HepG2 (cell line): Measurements from ENCODE around the gene USP5. TPM values are rescaled to one million over a fixed set of nuclear protein-coding genes. Genes with fewer than 3 reads are reported as not detected.

ENCODE experiments used
- ATAC-seq: fragments of 200-7000 bp; cut with Tn5 transposase; 3 replicates; pipeline ENCODE4 v1.9.1; 2020; ENCODE audit warnings: mild to moderate bottlenecking, moderate library complexity
- BruUV-seq: library from RNA; stranded (reverse); fragments of 400-500 nt; replicated peaks from 2 replicates; lab custom pipeline; 2021; lab: Mats Ljungman, UMichigan
- CTCF ChIA-PET: fragments of 300-600 bp; formaldehyde crosslinking; extraction: SDS; loops from one replicate; lab custom pipeline; 2021; ENCODE audit warnings: low total read pairs, inconsistent platforms, low intra/inter-chr PET ratio; lab: Yijun Ruan, JAX
- POLR2A ChIA-PET: fragments of 350-600 bp; sonication (Branson Sonifier 250); formaldehyde crosslinking; loops from one replicate; lab custom pipeline; 2020; ENCODE audit warnings: antibody characterized with exemption, inconsistent platforms; lab: Yijun Ruan, JAX
- DNase-seq: peaks from one replicate; pipeline ENCODE4 v3.0.0-alpha.2; 2015; ENCODE audit warnings: low spot score
- FAIRE-seq: peaks from 3 replicates; lab custom pipeline; 2011; peaks lifted over from hg19 to GRCh38; lab: Jason Lieb, UNC
- H2AFZ ChIP-seq: one replicate; pipeline ENCODE4 v1.6.1; 2011; ENCODE audit warnings: low read length, inconsistent platforms
- H3K27ac ChIP-seq: fragments of 300-600 bp; 3 replicates; pipeline ENCODE4 v1.8.0; 2011; ENCODE audit warnings: mixed run types, mild to moderate bottlenecking, mixed read lengths, low read length, inconsistent platforms; ENCODE audit not compliant: insufficient read depth; ENCODE audit errors: extremely low read length
- H3K27me3 ChIP-seq, 2 experiments: fragments of 200-600 bp in 1 of 2; 2 replicates in 1 of 2; 3 replicates in 1 of 2; pipeline versions ENCODE4 v1.6.0 to v1.8.0; 2011; ENCODE audit warnings: low read length in 2 of 2, mild to moderate bottlenecking in 2 of 2, moderate library complexity in 2 of 2, inconsistent platforms in 1 of 2; ENCODE audit not compliant: insufficient read depth in 2 of 2, control insufficient read depth in 1 of 2
- H3K36me3 ChIP-seq, 2 experiments: fragments of 200-600 bp in 1 of 2; replicated peaks in 1 of 2; 2 replicates in 1 of 2; 3 replicates in 1 of 2; pipeline versions ENCODE4 v1.5.1 to v1.8.0; 2011; ENCODE audit warnings: low read length in 2 of 2, inconsistent platforms in 1 of 2; ENCODE audit not compliant: insufficient read depth in 2 of 2, control insufficient read depth in 1 of 2
- H3K4me1 ChIP-seq: 2 replicates; pipeline ENCODE4 v1.5.1; 2012; ENCODE audit warnings: low read length, inconsistent platforms; ENCODE audit not compliant: insufficient read depth
- H3K4me2 ChIP-seq: 2 replicates; pipeline ENCODE4 v1.6.0; 2011; ENCODE audit warnings: low read depth, low read length, inconsistent platforms
- H3K4me3 ChIP-seq, 3 experiments: fragments of 200-600 bp in 1 of 3; sonication (generic), shearing (Covaris generic) in 1 of 3; replicated peaks in 1 of 3; 2 replicates each; pipeline ENCODE4 v1.5.1; 2011 to 2016; ENCODE audit warnings: low read length in 3 of 3, inconsistent platforms in 2 of 3, low read depth in 2 of 3, mild to moderate bottlenecking in 2 of 3, control low read depth in 1 of 3, mixed read lengths in 1 of 3; ENCODE audit not compliant: insufficient read depth in 1 of 3
- H3K79me2 ChIP-seq: one replicate; pipeline ENCODE4 v1.6.1; 2011; ENCODE audit warnings: low read length, inconsistent platforms; ENCODE audit not compliant: insufficient read depth
- H3K9ac ChIP-seq: 2 replicates; pipeline ENCODE4 v1.6.0; 2011; ENCODE audit warnings: mild to moderate bottlenecking, low read depth, low read length, inconsistent platforms; ENCODE audit not compliant: insufficient read depth
- H3K9me3 ChIP-seq: 2 replicates; pipeline ENCODE4 v1.5.1; 2012; ENCODE audit warnings: mild to moderate bottlenecking, low read length
- H4K20me1 ChIP-seq: 2 replicates; pipeline ENCODE4 v1.6.0; 2011; ENCODE audit warnings: inconsistent platforms, mild to moderate bottlenecking, low read length, moderate library complexity; ENCODE audit not compliant: insufficient read depth
- CHCHD3 ChIP-seq: sonication (generic); formaldehyde crosslinking; IDR thresholded peaks from 2 replicates; pipeline ENCODE4 v1.8.0; 2022; ENCODE audit warnings: mild to moderate bottlenecking, missing genetic modification reagents, moderate library complexity
- DNMT1 ChIP-seq: sonication (generic); formaldehyde crosslinking; IDR thresholded peaks from 2 replicates; pipeline ENCODE4 v1.5.1; 2020; ENCODE audit warnings: mild to moderate bottlenecking, missing genetic modification reagents
- FOXA3 ChIP-seq: IDR thresholded peaks from 2 replicates; pipeline ENCODE4 v1.6.1; 2016; ENCODE audit warnings: missing genetic modification reagents, missing compliant biosample characterization
- JARID2 ChIP-seq: sonication (generic); formaldehyde crosslinking; IDR thresholded peaks from 2 replicates; pipeline ENCODE4 v1.8.1; 2023; ENCODE audit warnings: missing genetic modification reagents, inconsistent platforms; ENCODE audit not compliant: insufficient replicate concordance
- PAX8 ChIP-seq: sonication (generic); formaldehyde crosslinking; IDR thresholded peaks from 2 replicates; pipeline ENCODE4 v1.8.0; 2022; ENCODE audit warnings: mild to moderate bottlenecking, missing genetic modification reagents, borderline replicate concordance
- SNAPC5 ChIP-seq: sonication (generic); formaldehyde crosslinking; IDR thresholded peaks from 2 replicates; pipeline ENCODE4 v1.8.1; 2023; ENCODE audit warnings: mild to moderate bottlenecking, missing genetic modification reagents, borderline replicate concordance
- SSRP1 ChIP-seq: IDR thresholded peaks from 2 replicates; pipeline ENCODE4 v1.6.1; 2016; ENCODE audit warnings: control low read depth
- STAT5B ChIP-seq: sonication (generic); formaldehyde crosslinking; IDR thresholded peaks from 2 replicates; pipeline ENCODE4 v1.4.0; 2020; ENCODE audit warnings: missing genetic modification reagents
- YEATS2 ChIP-seq: sonication (generic); formaldehyde crosslinking; IDR thresholded peaks from 2 replicates; pipeline ENCODE4 v1.4.0; 2020; ENCODE audit warnings: missing genetic modification reagents, borderline replicate concordance
- ZNF264 ChIP-seq: sonication (generic); formaldehyde crosslinking; IDR thresholded peaks from 2 replicates; pipeline ENCODE4 v1.4.0; 2020; ENCODE audit warnings: missing genetic modification reagents
- ZNF484 ChIP-seq: sonication (generic); formaldehyde crosslinking; IDR thresholded peaks from 2 replicates; pipeline ENCODE4 v1.5.1; 2020; ENCODE audit warnings: mild to moderate bottlenecking, low read depth, missing genetic modification reagents, borderline replicate concordance
- ZNF883 ChIP-seq: sonication (generic); formaldehyde crosslinking; IDR thresholded peaks from 2 replicates; pipeline ENCODE4 v1.5.1; 2020; ENCODE audit warnings: mild to moderate bottlenecking, missing genetic modification reagents; ENCODE audit errors: not compliant biosample characterization
- WGBS: methylation state at CpG from one replicate; pipeline ENCODE4 v1.1.6; 2017; ENCODE audit warnings: low lambda C conversion rate; 5-methylcytosine and 5-hydroxymethylcytosine counted together
- in situ Hi-C: cut with HindIII; loops from 2 replicates; pipeline ENCODE4 v1.10.0; 2017; ENCODE audit warnings: low pct_unique_long_range_greater_than_20kb; ENCODE audit not compliant: extremely low pct_ligation_motif_present
- intact Hi-C: fragments of 100-400 bp; cut with micrococcal nuclease; formaldehyde crosslinking; loops from one replicate; pipeline ENCODE4 v1.10.0; 2022; ENCODE audit not compliant: unreplicated experiment
- polyA plus RNA-seq, 8 experiments: library from polyadenylated mRNA; depleted of rRNA in 3 of 8; stranded (reverse) in 7 of 8; unstranded in 1 of 8; fragments of >200 nt; fragmentation: Illumina TruSeq in 4 of 8; extraction: Trizol in 4 of 8; gene quantifications; 2 replicates each; pipeline versions ENCODE4 v1.2.1 to v1.2.3, GENCODE V29; 2011 to 2016; ENCODE audit warnings: low read depth in 4 of 8, missing spikeins in 1 of 8, mixed read lengths in 1 of 8; ENCODE audit not compliant: insufficient read depth in 1 of 8
- total RNA-seq, 5 experiments: library from RNA; depleted of rRNA; stranded (reverse); fragments of >200 nt; fragmentation: Illumina TruSeq; extraction: Trizol; gene quantifications; 2 replicates each; pipeline ENCODE4 v1.2.3, GENCODE V29; 2016; ENCODE audit warnings: low read depth in 1 of 5

USP5 gene
- total and polyA plus RNA-seq, 2 of the 13 experiments (the other 11 are each of a cell fraction or from before 2014, with no cell fraction given): 39.6 to 56.0 TPM

DNA sequence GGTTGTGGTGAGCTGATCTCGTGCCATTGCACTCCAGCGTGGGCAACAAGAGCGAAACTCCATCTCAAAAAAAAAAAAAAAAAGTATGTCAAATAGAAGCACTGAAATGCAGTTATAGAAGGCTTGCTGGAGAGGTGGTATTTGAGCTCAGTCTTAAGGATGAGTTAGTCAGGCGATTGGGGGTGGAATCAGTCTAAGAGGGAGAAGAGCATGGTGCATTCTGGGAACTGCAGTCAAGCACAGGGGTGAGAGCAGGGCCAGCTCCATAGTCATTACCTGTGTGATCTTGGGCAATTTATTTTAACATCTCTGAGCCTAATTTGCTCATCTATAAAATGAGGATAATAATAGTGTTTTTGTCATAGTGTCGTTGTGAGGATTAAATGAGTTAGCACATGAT is 17.1 kb upstream of the USP5 start:
- CTCF ChIA-PET: interaction anchor here (1.3 to 1.6 kb wide), 2 partner anchors 17 to 99 kb away, joined by 3 to 6 read pairs; partner anchors contain the start of gene USP5
- ATAC-seq (no peak), DNase-seq (no peak), FAIRE-seq (no peak)
- Histone ChIP-seq H3K79me2 (no peaks in the 10 kb centered on the region), H3K4me1 (peaks cover 10% of the 10 kb centered on the region), H3K9ac (no peak overlapping the region), H2AFZ (no peak overlapping the region), H4K20me1 (no peaks in the 10 kb centered on the region), H3K4me3 (no peak overlapping the region), H3K27me3 (no peaks in the 10 kb centered on the region), H3K27ac (no peak overlapping the region), H3K4me2 (no peak overlapping the region), H3K9me3 (no peaks in the 10 kb centered on the region), H3K36me3 (peaks cover 20 to 45% of the 10 kb centered on the region in 2 experiments; a peak in 4 of 5 replicates)
- TF ChIP-seq JARID2 (CRISPR knock-in tag): no peak
- no peak for TF ChIP-seq DNMT1 (CRISPR knock-in tag)
- no peak for TF ChIP-seq ZNF883
- no TSS peak for BruUV-seq
- POLR2A ChIA-PET: interaction anchor here (1.8 to 1.9 kb wide), 2 partner anchors 17 to 82 kb away, joined by 4 to 9 read pairs; partner anchors contain the start of genes CDCA3, MLF2 and USP5
- in situ Hi-C loops: no loop called here
- WGBS: 87% methylated on average over 5 of the region's 5 CpGs
- intact Hi-C loops: no loop called here

GRCh38 chr12:6836851-6837250 is 15.1 kb upstream of the USP5 start:
- no peak for FAIRE-seq
- CTCF ChIA-PET: no interaction called here

More at GRCh38 chr12:6836851-6837250, 15.1 kb upstream of the USP5 start:
- Histone ChIP-seq H3K36me3 (peaks cover 12 to 33% of the 10 kb centered on the region in 2 experiments; a peak in 4 of 5 replicates), H3K79me2 (no peaks in the 10 kb centered on the region), H3K27me3 (no peaks in the 10 kb centered on the region), H4K20me1 (no peaks in the 10 kb centered on the region), H3K27ac (no peak overlapping the region), H2AFZ (no peak overlapping the region), H3K9me3 (no peaks in the 10 kb centered on the region), H3K4me3 (no peak overlapping the region), H3K4me1 (no peaks in the 10 kb centered on the region), H3K4me2 (no peak overlapping the region), H3K9ac (no peak overlapping the region)
- BruUV-seq: no TSS peak
- in situ Hi-C loops: no loop called here
- TF ChIP-seq CHCHD3 (CRISPR knock-in tag): no peak
- TF ChIP-seq ZNF264 (CRISPR knock-in tag): no peak
- TF ChIP-seq SSRP1 (CRISPR knock-in tag): no peak
- no peak for TF ChIP-seq STAT5B
- no peak for TF ChIP-seq FOXA3 (CRISPR knock-in tag)
- TF ChIP-seq ZNF484 (CRISPR knock-in tag): no peak
- TF ChIP-seq SNAPC5 (CRISPR knock-in tag): no peak
- TF ChIP-seq PAX8 (CRISPR knock-in tag): no peak
- no peak for TF ChIP-seq YEATS2 (CRISPR knock-in tag)
- intact Hi-C loops: no loop called here
- no peak for ATAC-seq
- POLR2A ChIA-PET: interaction anchor here (1.2 to 2.7 kb wide), 2 partner anchors 15 to 70 kb away, joined by 3 to 13 read pairs; partner anchors contain the start of genes CDCA3 and USP5
- 94% methylated on average over 2 of the region's 16 CpGs for WGBS
- no peak for DNase-seq
